H9 (cell line): ENCODE measurements around the gene BOD1. TPM values are rescaled to one million over a fixed set of nuclear protein-coding genes. Genes with fewer than 3 reads are reported as not detected.

ENCODE experiments used
- DNase-seq: peaks from one replicate; pipeline ENCODE4 v3.0.0-alpha.2; 2017
- H2AFZ ChIP-seq: one replicate; pipeline ENCODE4 v1.6.1; 2013; ENCODE audit warnings: mild to moderate bottlenecking, low read length, control low read depth, moderate library complexity
- H2AK5ac ChIP-seq: 2 replicates; pipeline ENCODE4 v1.6.1; 2013; ENCODE audit warnings: low read length, control low read depth, mixed read lengths; ENCODE audit not compliant: insufficient read length
- H2BK120ac ChIP-seq: one replicate; pipeline ENCODE4 v1.6.1; 2013; ENCODE audit warnings: low read depth, mild to moderate bottlenecking, low read length, control low read depth, inconsistent platforms; ENCODE audit not compliant: poor library complexity, severe bottlenecking
- H2BK12ac ChIP-seq: 2 replicates; pipeline ENCODE4 v1.6.1; 2013; ENCODE audit warnings: low read length, control low read depth, mixed read lengths, low read depth; ENCODE audit not compliant: insufficient read length
- H2BK15ac ChIP-seq: 2 replicates; pipeline ENCODE4 v1.6.1; 2013; ENCODE audit warnings: low read depth, low read length, control low read depth
- H2BK20ac ChIP-seq: one replicate; pipeline ENCODE4 v1.6.1; 2013; ENCODE audit warnings: low read depth, mild to moderate bottlenecking, low read length, control low read depth, inconsistent platforms; ENCODE audit not compliant: poor library complexity, severe bottlenecking
- H2BK5ac ChIP-seq: 2 replicates; pipeline ENCODE4 v1.6.1; 2013; ENCODE audit warnings: low read length, control low read depth, mixed read lengths; ENCODE audit not compliant: insufficient read length
- H3K14ac ChIP-seq: 2 replicates; pipeline ENCODE4 v1.6.1; 2013; ENCODE audit warnings: low read length, control low read depth; ENCODE audit not compliant: insufficient read depth
- H3K18ac ChIP-seq: 2 replicates; pipeline ENCODE4 v1.6.1; 2013; ENCODE audit warnings: low read depth, mild to moderate bottlenecking, mixed read lengths, low read length, control low read depth; ENCODE audit not compliant: insufficient read length
- H3K23ac ChIP-seq: 2 replicates; pipeline ENCODE4 v1.6.1; 2013; ENCODE audit warnings: low read length, control low read depth, mixed read lengths, low read depth; ENCODE audit not compliant: insufficient read length
- H3K23me2 ChIP-seq: 2 replicates; pipeline ENCODE4 v1.6.1; 2013; ENCODE audit warnings: low read depth, mild to moderate bottlenecking, mixed read lengths, low read length, control low read depth; ENCODE audit not compliant: insufficient read length, poor library complexity, severe bottlenecking
- H3K27ac ChIP-seq: 2 replicates; pipeline ENCODE4 v1.5.1; 2013; ENCODE audit warnings: low read length, control low read depth, mixed read lengths, low read depth; ENCODE audit not compliant: insufficient read length
- H3K27me3 ChIP-seq: 2 replicates; pipeline ENCODE4 v1.6.1; 2013; ENCODE audit warnings: low read length, control low read depth, inconsistent platforms; ENCODE audit not compliant: insufficient read depth
- H3K4ac ChIP-seq: 2 replicates; pipeline ENCODE4 v1.6.1; 2013; ENCODE audit warnings: low read depth, mild to moderate bottlenecking, control low read depth, inconsistent platforms, low read length, moderate library complexity
- H3K4me1 ChIP-seq: 2 replicates; pipeline ENCODE4 v1.6.1; 2013; ENCODE audit warnings: low read length, control low read depth, inconsistent platforms; ENCODE audit not compliant: insufficient read depth
- H3K4me2 ChIP-seq: 2 replicates; pipeline ENCODE4 v1.6.1; 2013; ENCODE audit warnings: low read length, control low read depth, mixed read lengths; ENCODE audit not compliant: insufficient read length, insufficient read depth
- H3K56ac ChIP-seq: 2 replicates; pipeline ENCODE4 v1.6.1; 2013; ENCODE audit warnings: low read depth, mild to moderate bottlenecking, mixed read lengths, low read length, control low read depth; ENCODE audit not compliant: insufficient read length
- H3K79me1 ChIP-seq: 2 replicates; pipeline ENCODE4 v1.6.1; 2013; ENCODE audit warnings: low read depth, mild to moderate bottlenecking, moderate library complexity, low read length, control low read depth, inconsistent platforms; ENCODE audit not compliant: insufficient read depth, poor library complexity, severe bottlenecking
- H3K79me2 ChIP-seq: 2 replicates; pipeline ENCODE4 v1.6.1; 2013; ENCODE audit warnings: low read length, control low read depth, inconsistent platforms; ENCODE audit not compliant: insufficient read depth
- H3K9ac ChIP-seq: 2 replicates; pipeline ENCODE4 v1.6.1; 2013; ENCODE audit warnings: low read length, control low read depth, mixed read lengths; ENCODE audit not compliant: insufficient read length; ENCODE audit errors: extremely low read depth
- H3K9me3 ChIP-seq: one replicate; pipeline ENCODE4 v1.6.1; 2013; ENCODE audit warnings: low read depth, low read length, inconsistent platforms; ENCODE audit not compliant: control insufficient read depth
- H3T11ph ChIP-seq: one replicate; pipeline ENCODE4 v1.6.1; 2013; ENCODE audit warnings: mild to moderate bottlenecking, low read length, control low read depth, inconsistent platforms
- H4K20me1 ChIP-seq: one replicate; pipeline ENCODE4 v1.6.1; 2013; ENCODE audit not compliant: control insufficient read depth, insufficient read length, insufficient read depth
- H4K5ac ChIP-seq: 2 replicates; pipeline ENCODE4 v1.6.1; 2013; ENCODE audit warnings: low read depth, mild to moderate bottlenecking, mixed read lengths, low read length, control low read depth; ENCODE audit not compliant: insufficient read length
- H4K8ac ChIP-seq: replicated peaks from 2 replicates; pipeline ENCODE4 v1.6.1; 2013; ENCODE audit warnings: low read length, control low read depth, mixed read lengths, low read depth; ENCODE audit not compliant: insufficient read length
- H4K91ac ChIP-seq: 2 replicates; pipeline ENCODE4 v1.6.1; 2013; ENCODE audit warnings: low read depth, mild to moderate bottlenecking, moderate library complexity, mixed read lengths, low read length, control low read depth; ENCODE audit not compliant: insufficient read length
- H3K27ac Mint-ChIP-seq, 3 experiments: 2 replicates in 2 of 3; 3 replicates in 1 of 3; pipeline ENCODE4 v1.8.0; 2020 to 2021; ENCODE audit warnings: mixed read lengths in 3 of 3, mild to moderate bottlenecking in 1 of 3, moderate library complexity in 1 of 3
- H3K27me3 Mint-ChIP-seq: 2 replicates; pipeline ENCODE4 v1.8.0; 2021; ENCODE audit warnings: low read depth, mild to moderate bottlenecking, moderate library complexity, mixed read lengths
- H3K36me3 Mint-ChIP-seq, 3 experiments: 2 replicates in 2 of 3; 3 replicates in 1 of 3; pipeline ENCODE4 v1.8.0; 2020 to 2021; ENCODE audit warnings: low read depth in 3 of 3, mixed read lengths in 3 of 3; ENCODE audit not compliant: insufficient read depth in 1 of 3
- H3K4me1 Mint-ChIP-seq, 2 experiments: 2 replicates each; pipeline ENCODE4 v1.8.0; 2020; ENCODE audit warnings: mixed read lengths in 2 of 2
- H3K4me3 Mint-ChIP-seq, 2 experiments: 2 replicates in 1 of 2; 3 replicates in 1 of 2; pipeline ENCODE4 v1.8.0; 2020 to 2021; ENCODE audit warnings: mild to moderate bottlenecking in 2 of 2, mixed read lengths in 2 of 2, moderate library complexity in 1 of 2
- H3K9me3 Mint-ChIP-seq, 2 experiments: 2 replicates in 1 of 2; 3 replicates in 1 of 2; pipeline ENCODE4 v1.8.0; 2020; ENCODE audit warnings: mild to moderate bottlenecking in 2 of 2, mixed read lengths in 2 of 2, moderate library complexity in 1 of 2
- WGBS: extraction: QIAGEN DNeasy Blood & Tissue Kit; methylation state at CpG from one replicate; pipeline ENCODE4 v1.1.7; 2013; ENCODE audit warnings: missing lambda C conversion rate, low lambda C conversion rate, mixed read lengths; ENCODE audit not compliant: insufficient read length; ENCODE audit errors: extremely low coverage; 5-methylcytosine and 5-hydroxymethylcytosine counted together
- total RNA-seq: library from RNA; stranded (reverse); gene quantifications from 2 replicates; pipeline ENCODE4 v1.2.1, GENCODE V29; 2021
- TF ChIP-seq, protein P1 (sequence below): fragments of 200-600 bp; sonication (generic); conservative IDR thresholded peaks from 3 replicates; pipeline ENCODE4 v1.8.0; 2021; ENCODE audit warnings: antibody characterized with exemption, mild to moderate bottlenecking

The BOD1 gene
- total RNA-seq, 1 experiment from 2014 or later: 121 TPM

- Histone ChIP-seq H3K79me2 (no peaks in the 10 kb centered on the region), H2BK15ac (no peak overlapping the region), H3K4ac (no peak overlapping the region), H3T11ph (no peak overlapping the region), H2BK20ac (no peak overlapping the region), H2AK5ac (no peak overlapping the region), H3K79me1 (no peaks in the 10 kb centered on the region), H3K4me1 (peaks cover 8% of the 10 kb centered on the region; the same call in 1 of the 2 replicates), H3K56ac (no peak overlapping the region), H3K27me3 (no peaks in the 10 kb centered on the region), H4K8ac (no peak overlapping the region), H3K23me2 (no peaks in the 10 kb centered on the region), H2BK5ac (no peak overlapping the region), H3K18ac (no peak overlapping the region), H4K5ac (no peak overlapping the region), H3K23ac (no peak overlapping the region), H2AFZ (no peak overlapping the region), H2BK120ac (no peak overlapping the region), H4K20me1 (no peaks in the 10 kb centered on the region), H3K9ac (no peak overlapping the region), H3K27ac (no peak overlapping the region), H2BK12ac (no peak overlapping the region), H4K91ac (no peak overlapping the region), H3K4me2 (no peak overlapping the region), H3K9me3 (no peaks in the 10 kb centered on the region), H3K14ac (no peak overlapping the region)
- no CpG with 5 or more reads among the region's 6 CpGs for WGBS
- H3K4me3 Mint-ChIP-seq: no peak overlapping the region
- no peak overlapping the region for H3K27ac Mint-ChIP-seq
- DNase-seq: no peak
- no peaks in the 10 kb centered on the region for H3K9me3 Mint-ChIP-seq
- TF ChIP-seq, protein P1, sequence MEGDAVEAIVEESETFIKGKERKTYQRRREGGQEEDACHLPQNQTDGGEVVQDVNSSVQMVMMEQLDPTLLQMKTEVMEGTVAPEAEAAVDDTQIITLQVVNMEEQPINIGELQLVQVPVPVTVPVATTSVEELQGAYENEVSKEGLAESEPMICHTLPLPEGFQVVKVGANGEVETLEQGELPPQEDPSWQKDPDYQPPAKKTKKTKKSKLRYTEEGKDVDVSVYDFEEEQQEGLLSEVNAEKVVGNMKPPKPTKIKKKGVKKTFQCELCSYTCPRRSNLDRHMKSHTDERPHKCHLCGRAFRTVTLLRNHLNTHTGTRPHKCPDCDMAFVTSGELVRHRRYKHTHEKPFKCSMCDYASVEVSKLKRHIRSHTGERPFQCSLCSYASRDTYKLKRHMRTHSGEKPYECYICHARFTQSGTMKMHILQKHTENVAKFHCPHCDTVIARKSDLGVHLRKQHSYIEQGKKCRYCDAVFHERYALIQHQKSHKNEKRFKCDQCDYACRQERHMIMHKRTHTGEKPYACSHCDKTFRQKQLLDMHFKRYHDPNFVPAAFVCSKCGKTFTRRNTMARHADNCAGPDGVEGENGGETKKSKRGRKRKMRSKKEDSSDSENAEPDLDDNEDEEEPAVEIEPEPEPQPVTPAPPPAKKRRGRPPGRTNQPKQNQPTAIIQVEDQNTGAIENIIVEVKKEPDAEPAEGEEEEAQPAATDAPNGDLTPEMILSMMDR: no peak
- H3K4me1 Mint-ChIP-seq: peaks cover 46 to 54% of the 10 kb centered on the region in 2 experiments
- peaks cover under 1% of the 10 kb centered on the region for H3K27me3 Mint-ChIP-seq
- no peaks in the 10 kb centered on the region for H3K36me3 Mint-ChIP-seq
These were observed 14.4 kb upstream of the BOD1 start for GRCh38 chr5:173630724-173631365.
